Endodermal cell (in vitro differentiated cells): ENCODE measurements around the gene SSTR5. TPM values are rescaled to one million over a fixed set of nuclear protein-coding genes. Genes with fewer than 3 reads are reported as not detected.

Experiments
- DNase-seq: peaks from one replicate; pipeline ENCODE4 v3.0.0-alpha.2; 2017
- H3K27ac ChIP-seq: 2 replicates; pipeline ENCODE4 v1.5.1; 2013; ENCODE audit warnings: mild to moderate bottlenecking, low read depth, low read length, moderate library complexity
- H3K27me3 ChIP-seq: 2 replicates; pipeline ENCODE4 v1.6.1; 2013; ENCODE audit warnings: mild to moderate bottlenecking, low read length, moderate library complexity; ENCODE audit not compliant: insufficient read depth, control insufficient read depth, poor library complexity, severe bottlenecking
- H3K36me3 ChIP-seq: 2 replicates; pipeline ENCODE4 v1.7.0; 2013; ENCODE audit warnings: mild to moderate bottlenecking, low read length, moderate library complexity; ENCODE audit not compliant: control insufficient read depth, insufficient read depth
- H3K4me1 ChIP-seq: one replicate; pipeline ENCODE4 v1.7.0; 2013; ENCODE audit warnings: low read length; ENCODE audit not compliant: control insufficient read depth, insufficient read depth
- H3K4me3 ChIP-seq: 2 replicates; pipeline ENCODE4 v1.5.1; 2013; ENCODE audit warnings: mild to moderate bottlenecking, low read length, moderate library complexity
- H3K9ac ChIP-seq: 2 replicates; pipeline ENCODE4 v1.6.1; 2013; ENCODE audit warnings: mild to moderate bottlenecking, low read length, moderate library complexity; ENCODE audit not compliant: poor library complexity, severe bottlenecking; ENCODE audit errors: extremely low read depth
- H3K9me3 ChIP-seq: 2 replicates; pipeline ENCODE4 v1.6.1; 2013; ENCODE audit warnings: mild to moderate bottlenecking, low read length, moderate library complexity; ENCODE audit not compliant: control insufficient read depth
- H3K27ac Mint-ChIP-seq: 2 replicates; pipeline ENCODE4 v1.8.0; 2020; ENCODE audit warnings: mixed read lengths
- H3K27me3 Mint-ChIP-seq: 2 replicates; pipeline ENCODE4 v1.8.0; 2021; ENCODE audit warnings: mild to moderate bottlenecking, mixed read lengths; ENCODE audit not compliant: insufficient read depth
- H3K36me3 Mint-ChIP-seq: 2 replicates; pipeline ENCODE4 v1.8.0; 2020; ENCODE audit warnings: low read depth, mixed read lengths
- H3K4me1 Mint-ChIP-seq: 2 replicates; pipeline ENCODE4 v1.8.0; 2020; ENCODE audit warnings: mixed read lengths
- H3K4me3 Mint-ChIP-seq: 2 replicates; pipeline ENCODE4 v1.8.0; 2020; ENCODE audit warnings: mild to moderate bottlenecking, moderate library complexity, mixed read lengths
- H3K9me3 Mint-ChIP-seq: 2 replicates; pipeline ENCODE4 v1.8.0; 2020; ENCODE audit warnings: mild to moderate bottlenecking, mixed read lengths
- WGBS, 2 experiments: methylation state at CpG; one replicate each; pipeline versions ENCODE4 v1.1.5 to v1.1.7; 2013; ENCODE audit warnings: missing lambda C conversion rate in 2 of 2, mixed read lengths in 1 of 2; ENCODE audit not compliant: insufficient coverage in 1 of 2, insufficient read length in 1 of 2; 5-methylcytosine and 5-hydroxymethylcytosine counted together
- total RNA-seq, 2 donors: library from RNA; stranded (reverse); fragmentation: NEBNext Ultra II Directional in 1 of 2; extraction: Animal tissue kit (Norgen Biotek cat#: 25700) in 1 of 2; gene quantifications; 2 replicates in 1 of 2; 3 replicates in 1 of 2; pipeline ENCODE4 v1.2.1, GENCODE V29; 2021
- TF ChIP-seq, protein P1 (sequence below): fragments of 200-600 bp; sonication (generic); conservative IDR thresholded peaks from 2 replicates; pipeline ENCODE4 v1.5.0; 2021; ENCODE audit warnings: antibody characterized with exemption, mild to moderate bottlenecking

SSTR5 gene
- total RNA-seq, 2 donors from 2014 or later, result 0.64 to 1.3 TPM

DNA sequence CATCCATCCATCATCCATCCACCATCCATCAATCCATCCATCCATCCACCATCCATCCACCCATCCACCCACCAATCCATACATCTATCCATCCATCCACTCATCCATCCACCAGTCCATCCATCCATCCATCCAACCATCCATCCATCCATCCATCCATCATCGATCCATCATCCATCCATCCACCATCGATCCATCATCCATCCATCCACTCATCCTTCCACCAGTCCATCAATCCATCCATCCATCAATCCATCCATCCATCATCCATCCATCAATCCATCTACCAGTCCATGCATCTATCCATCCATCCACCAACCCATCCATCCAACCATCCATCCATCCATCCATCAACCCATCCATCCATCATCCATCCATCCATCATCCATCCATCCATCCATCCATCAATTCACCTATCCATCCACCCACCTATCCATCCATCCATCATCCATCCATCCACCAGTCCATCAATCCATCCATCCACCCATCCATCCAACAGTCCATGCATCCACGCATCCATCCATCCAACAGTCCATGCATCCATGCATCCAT lies 39.3 kb upstream of the SSTR5 start:
- H3K27ac Mint-ChIP-seq, result no peak overlapping the region
- DNase-seq, result no peak
- Histone ChIP-seq H3K9me3 (no peaks in the 10 kb centered on the region), H3K36me3 (no peaks in the 10 kb centered on the region), H3K4me1 (no peaks in the 10 kb centered on the region), H3K27me3 (no peaks in the 10 kb centered on the region), H3K27ac (no peak overlapping the region), H3K9ac (no peak overlapping the region), H3K4me3 (no peak overlapping the region)
- WGBS, 2 experiments, result 60 to 63% methylated on average over 3 of the region's 3 CpGs
- no peaks in the 10 kb centered on the region for H3K4me1 Mint-ChIP-seq
- H3K36me3 Mint-ChIP-seq, result no peaks in the 10 kb centered on the region
- H3K27me3 Mint-ChIP-seq, result no peaks in the 10 kb centered on the region
- TF ChIP-seq, protein P1, sequence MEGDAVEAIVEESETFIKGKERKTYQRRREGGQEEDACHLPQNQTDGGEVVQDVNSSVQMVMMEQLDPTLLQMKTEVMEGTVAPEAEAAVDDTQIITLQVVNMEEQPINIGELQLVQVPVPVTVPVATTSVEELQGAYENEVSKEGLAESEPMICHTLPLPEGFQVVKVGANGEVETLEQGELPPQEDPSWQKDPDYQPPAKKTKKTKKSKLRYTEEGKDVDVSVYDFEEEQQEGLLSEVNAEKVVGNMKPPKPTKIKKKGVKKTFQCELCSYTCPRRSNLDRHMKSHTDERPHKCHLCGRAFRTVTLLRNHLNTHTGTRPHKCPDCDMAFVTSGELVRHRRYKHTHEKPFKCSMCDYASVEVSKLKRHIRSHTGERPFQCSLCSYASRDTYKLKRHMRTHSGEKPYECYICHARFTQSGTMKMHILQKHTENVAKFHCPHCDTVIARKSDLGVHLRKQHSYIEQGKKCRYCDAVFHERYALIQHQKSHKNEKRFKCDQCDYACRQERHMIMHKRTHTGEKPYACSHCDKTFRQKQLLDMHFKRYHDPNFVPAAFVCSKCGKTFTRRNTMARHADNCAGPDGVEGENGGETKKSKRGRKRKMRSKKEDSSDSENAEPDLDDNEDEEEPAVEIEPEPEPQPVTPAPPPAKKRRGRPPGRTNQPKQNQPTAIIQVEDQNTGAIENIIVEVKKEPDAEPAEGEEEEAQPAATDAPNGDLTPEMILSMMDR, result no peak
- H3K4me3 Mint-ChIP-seq, result no peak overlapping the region
- H3K9me3 Mint-ChIP-seq, result no peaks in the 10 kb centered on the region

- Histone ChIP-seq H3K27me3 (no peaks in the 10 kb centered on the region), H3K27ac (no peak overlapping the region), H3K4me3 (no peak overlapping the region), H3K4me1 (no peaks in the 10 kb centered on the region), H3K36me3 (no peaks in the 10 kb centered on the region), H3K9ac (no peak overlapping the region), H3K9me3 (no peaks in the 10 kb centered on the region)
- no peak for DNase-seq
- Mint-ChIP-seq H3K4me3 (no peak overlapping the region), H3K9me3 (no peaks in the 10 kb centered on the region), H3K36me3 (no peaks in the 10 kb centered on the region), H3K27me3 (no peaks in the 10 kb centered on the region), H3K4me1 (no peaks in the 10 kb centered on the region), H3K27ac (no peak overlapping the region)
- WGBS, 2 experiments, result 74 to 80% methylated on average over 3 to 6 of the region's 6 CpGs
- TF ChIP-seq, protein P1, result no peak
Measured at GRCh38 chr16:1034230-1035065, 38.1 kb upstream of the SSTR5 start.

DNA sequence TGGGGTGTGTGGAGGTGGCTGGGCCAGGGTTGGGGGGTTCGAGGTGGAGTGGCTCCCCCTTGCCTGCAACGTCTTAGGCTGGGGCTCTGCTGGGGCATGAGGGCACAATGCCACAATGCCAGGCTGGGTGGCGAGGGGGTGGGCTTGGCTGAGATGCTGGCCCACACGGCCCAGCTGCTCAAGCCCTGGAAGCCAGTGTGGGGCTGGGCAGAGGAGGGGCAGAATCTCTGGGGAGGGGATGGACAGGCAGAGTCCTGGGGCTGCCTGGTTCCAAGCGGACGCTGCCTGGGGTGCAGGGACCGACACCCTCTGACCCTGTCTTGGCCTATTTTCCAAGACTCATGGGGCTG lies 37.5 kb upstream of the SSTR5 start:
- no peaks in the 10 kb centered on the region for H3K9me3 Mint-ChIP-seq
- H3K27ac ChIP-seq, result no peak overlapping the region
- no peaks in the 10 kb centered on the region for H3K27me3 ChIP-seq

More for the DNA sequence above, 37.5 kb upstream of the SSTR5 start:
- H3K36me3 ChIP-seq, result no peaks in the 10 kb centered on the region
- TF ChIP-seq, protein P1, result no peak
- Mint-ChIP-seq H3K36me3 (no peaks in the 10 kb centered on the region), H3K27me3 (no peaks in the 10 kb centered on the region), H3K4me1 (no peaks in the 10 kb centered on the region), H3K4me3 (no peak overlapping the region), H3K27ac (no peak overlapping the region)
- H3K4me3 ChIP-seq, result no peak overlapping the region
- WGBS, 2 experiments, result 78 to 89% methylated on average over 2 to 7 of the region's 7 CpGs
- no peaks in the 10 kb centered on the region for H3K4me1 ChIP-seq
- DNase-seq, result no peak
- H3K9me3 ChIP-seq, result no peaks in the 10 kb centered on the region
- H3K9ac ChIP-seq, result no peak overlapping the region
